Neural crest cell (in vitro differentiated cells): Measurements from ENCODE around the gene RHOB. TPM values are rescaled to one million over a fixed set of nuclear protein-coding genes. Genes with fewer than 3 reads are reported as not detected.

Experiments
- DNase-seq: peaks from one replicate; pipeline ENCODE4 v3.0.0; 2021; ENCODE audit warnings: low read depth, mixed read lengths, low spot score
- H3K27ac Mint-ChIP-seq: one replicate; pipeline ENCODE4 v1.8.0; 2021; ENCODE audit warnings: mild to moderate bottlenecking, mixed read lengths; ENCODE audit not compliant: unreplicated experiment
- H3K27me3 Mint-ChIP-seq: 2 replicates; pipeline ENCODE4 v1.8.0; 2021; ENCODE audit warnings: low read depth, mild to moderate bottlenecking, mixed read lengths
- H3K36me3 Mint-ChIP-seq: 2 replicates; pipeline ENCODE4 v1.8.0; 2021; ENCODE audit warnings: low read depth, mild to moderate bottlenecking, mixed read lengths
- H3K4me1 Mint-ChIP-seq: 2 replicates; pipeline ENCODE4 v1.8.0; 2021; ENCODE audit warnings: mixed read lengths
- H3K4me3 Mint-ChIP-seq: one replicate; pipeline ENCODE4 v1.8.0; 2021; ENCODE audit warnings: mild to moderate bottlenecking, mixed read lengths
- H3K9me3 Mint-ChIP-seq: 2 replicates; pipeline ENCODE4 v1.8.0; 2021; ENCODE audit warnings: mixed read lengths
- total RNA-seq: library from RNA; stranded (reverse); gene quantifications from 2 replicates; pipeline ENCODE4 v1.2.1, GENCODE V29; 2021
- TF ChIP-seq, protein P1 (sequence below): fragments of 200-600 bp; sonication (generic); conservative IDR thresholded peaks from 2 replicates; pipeline ENCODE4 v1.5.0; 2021; ENCODE audit warnings: antibody characterized with exemption, mild to moderate bottlenecking

Gene RHOB
- total RNA-seq, 1 donor from 2014 or later: 146 TPM

GRCh38 chr2:20430461-20431300 is 16.2 kb upstream of the RHOB start:
- H3K36me3 Mint-ChIP-seq: no peaks in the 10 kb centered on the region

DNA sequence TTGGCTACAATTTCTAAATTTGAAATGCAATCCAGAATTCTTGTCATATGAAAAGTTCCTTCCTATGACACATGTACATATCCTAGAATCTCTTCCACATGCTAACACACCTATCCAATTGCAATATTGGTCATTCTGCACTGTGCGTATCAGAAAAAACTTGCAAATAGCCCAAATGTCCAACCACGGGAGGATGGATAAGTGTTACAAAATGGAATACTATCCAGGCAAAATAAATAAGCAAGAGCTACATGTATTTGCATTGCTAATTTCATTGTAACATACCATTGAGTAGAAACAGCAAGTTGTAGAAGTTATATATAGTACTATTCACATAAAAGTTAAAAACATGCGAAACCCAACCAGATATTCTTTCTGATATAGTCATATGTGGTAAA is 15.6 kb upstream of the RHOB start:
- H3K27ac Mint-ChIP-seq: no peak overlapping the region
- H3K9me3 Mint-ChIP-seq: no peaks in the 10 kb centered on the region
- DNase-seq: no peak
- no peaks in the 10 kb centered on the region for H3K36me3 Mint-ChIP-seq
- TF ChIP-seq, protein P1, sequence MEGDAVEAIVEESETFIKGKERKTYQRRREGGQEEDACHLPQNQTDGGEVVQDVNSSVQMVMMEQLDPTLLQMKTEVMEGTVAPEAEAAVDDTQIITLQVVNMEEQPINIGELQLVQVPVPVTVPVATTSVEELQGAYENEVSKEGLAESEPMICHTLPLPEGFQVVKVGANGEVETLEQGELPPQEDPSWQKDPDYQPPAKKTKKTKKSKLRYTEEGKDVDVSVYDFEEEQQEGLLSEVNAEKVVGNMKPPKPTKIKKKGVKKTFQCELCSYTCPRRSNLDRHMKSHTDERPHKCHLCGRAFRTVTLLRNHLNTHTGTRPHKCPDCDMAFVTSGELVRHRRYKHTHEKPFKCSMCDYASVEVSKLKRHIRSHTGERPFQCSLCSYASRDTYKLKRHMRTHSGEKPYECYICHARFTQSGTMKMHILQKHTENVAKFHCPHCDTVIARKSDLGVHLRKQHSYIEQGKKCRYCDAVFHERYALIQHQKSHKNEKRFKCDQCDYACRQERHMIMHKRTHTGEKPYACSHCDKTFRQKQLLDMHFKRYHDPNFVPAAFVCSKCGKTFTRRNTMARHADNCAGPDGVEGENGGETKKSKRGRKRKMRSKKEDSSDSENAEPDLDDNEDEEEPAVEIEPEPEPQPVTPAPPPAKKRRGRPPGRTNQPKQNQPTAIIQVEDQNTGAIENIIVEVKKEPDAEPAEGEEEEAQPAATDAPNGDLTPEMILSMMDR: no peak
- no peaks in the 10 kb centered on the region for H3K27me3 Mint-ChIP-seq
- H3K4me1 Mint-ChIP-seq: peaks cover 40% of the 10 kb centered on the region
- no peak overlapping the region for H3K4me3 Mint-ChIP-seq

More at GRCh38 chr2:20430461-20431300, 16.2 kb upstream of the RHOB start:
- Mint-ChIP-seq H3K27ac (no peak overlapping the region), H3K4me3 (no peak overlapping the region), H3K27me3 (no peaks in the 10 kb centered on the region), H3K4me1 (peaks cover 40% of the 10 kb centered on the region), H3K9me3 (no peaks in the 10 kb centered on the region)
- no peak for DNase-seq
- TF ChIP-seq, protein P1: no peak

GRCh38 chr2:20431772-20432171 is 15.1 kb upstream of the RHOB start:
- Mint-ChIP-seq H3K36me3 (no peaks in the 10 kb centered on the region), H3K4me1 (peaks cover 40% of the 10 kb centered on the region), H3K4me3 (no peak overlapping the region), H3K27ac (no peak overlapping the region), H3K27me3 (no peaks in the 10 kb centered on the region), H3K9me3 (no peaks in the 10 kb centered on the region)
- no peak for DNase-seq
- TF ChIP-seq, protein P1: no peak

DNA sequence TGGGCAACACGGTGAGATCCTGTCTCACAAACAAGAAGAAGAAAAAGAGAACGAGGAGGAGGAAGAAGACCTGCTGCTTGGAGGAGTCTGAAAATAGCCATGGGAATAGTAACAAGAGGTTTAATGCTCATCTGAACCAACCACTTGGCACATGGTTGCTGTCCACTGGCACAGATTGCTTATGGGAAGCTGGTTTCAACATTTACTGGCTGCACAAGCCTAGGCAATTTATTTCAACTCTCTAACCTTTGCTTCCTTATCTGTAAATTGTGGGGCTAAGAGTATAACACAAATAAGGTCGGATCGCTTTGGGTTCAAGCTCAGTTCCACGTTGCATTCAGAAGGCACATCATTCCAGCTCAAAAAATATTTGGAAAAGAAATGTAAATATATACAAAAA is 14.2 kb upstream of the RHOB start:
- no peak for DNase-seq
- TF ChIP-seq, protein P1: no peak
- H3K27me3 Mint-ChIP-seq: no peaks in the 10 kb centered on the region
- no peaks in the 10 kb centered on the region for H3K9me3 Mint-ChIP-seq
- H3K4me3 Mint-ChIP-seq: no peak overlapping the region
- H3K27ac Mint-ChIP-seq: peak overlapping the region; percentile 78
- no peaks in the 10 kb centered on the region for H3K36me3 Mint-ChIP-seq
- H3K4me1 Mint-ChIP-seq: peaks cover 40% of the 10 kb centered on the region

GRCh38 chr2:20433249-20433648 is 13.6 kb upstream of the RHOB start:
- H3K4me3 Mint-ChIP-seq: peak overlapping the region; percentile 16
- H3K36me3 Mint-ChIP-seq: no peaks in the 10 kb centered on the region
- H3K27ac Mint-ChIP-seq: no peak overlapping the region
- H3K9me3 Mint-ChIP-seq: no peaks in the 10 kb centered on the region
- peaks cover 40% of the 10 kb centered on the region for H3K4me1 Mint-ChIP-seq
- DNase-seq: no peak
- TF ChIP-seq, protein P1: no peak
- H3K27me3 Mint-ChIP-seq: no peaks in the 10 kb centered on the region
